H1 (cell line): ENCODE measurements around the gene TMEM176B. TPM values are rescaled to one million over a fixed set of nuclear protein-coding genes. Genes with fewer than 3 reads are reported as not detected.

Experiments
- CTCF ChIA-PET: fragments of 300-600 bp; sonication (Branson Sonifier 250); formaldehyde crosslinking; loops from one replicate; lab custom pipeline; 2021; ENCODE audit not compliant: partially characterized antibody; lab: Charles Lee
- POLR2A ChIA-PET: fragments of 300-600 bp; sonication (Branson Sonifier 250); formaldehyde crosslinking; loops from one replicate; lab custom pipeline; 2021; ENCODE audit warnings: inconsistent platforms; ENCODE audit not compliant: partially characterized antibody; lab: Charles Lee
- DNase-seq, 2 experiments: peaks; one replicate each; pipeline versions ENCODE4 v3.0.0 to v3.0.0-alpha.2; 2010 to 2022; ENCODE audit warnings: low spot score in 2 of 2, low read depth in 1 of 2, mixed read lengths in 1 of 2
- FAIRE-seq: peaks from 2 replicates; lab custom pipeline; 2011; peaks lifted over from hg19 to GRCh38; lab: Jason Lieb, UNC
- H2AFZ ChIP-seq: 2 replicates; pipeline ENCODE4 v1.8.1; 2012; ENCODE audit warnings: low read length, inconsistent platforms
- H2AK5ac ChIP-seq: 2 replicates; pipeline ENCODE4 v1.6.1; 2013; ENCODE audit warnings: low read depth, low read length
- H2BK120ac ChIP-seq: replicated peaks from 2 replicates; pipeline ENCODE3; 2013; ENCODE audit warnings: low read depth, low read length, inconsistent platforms
- H2BK12ac ChIP-seq: 2 replicates; pipeline ENCODE4 v1.6.1; 2013; ENCODE audit warnings: low read depth, low read length
- H2BK15ac ChIP-seq: 2 replicates; pipeline ENCODE4 v1.6.1; 2013; ENCODE audit warnings: low read length
- H2BK20ac ChIP-seq: 2 replicates; pipeline ENCODE4 v1.6.1; 2013; ENCODE audit warnings: low read length
- H2BK5ac ChIP-seq: 2 replicates; pipeline ENCODE4 v1.6.1; 2013; ENCODE audit warnings: low read depth, low read length
- H3K14ac ChIP-seq: 2 replicates; pipeline ENCODE4 v1.6.1; 2013; ENCODE audit warnings: inconsistent platforms; ENCODE audit not compliant: insufficient read length
- H3K18ac ChIP-seq: 2 replicates; pipeline ENCODE4 v1.6.1; 2013; ENCODE audit warnings: low read length; ENCODE audit errors: extremely low read depth
- H3K23ac ChIP-seq: 2 replicates; pipeline ENCODE4 v1.6.1; 2013; ENCODE audit warnings: inconsistent platforms; ENCODE audit not compliant: insufficient read length
- H3K23me2 ChIP-seq: 2 replicates; pipeline ENCODE4 v1.6.1; 2013; ENCODE audit warnings: low read depth, low read length
- H3K27ac ChIP-seq: 2 replicates; pipeline ENCODE4 v1.6.1; 2011; ENCODE audit warnings: low read depth, low read length, inconsistent platforms
- H3K27me3 ChIP-seq, 4 experiments: replicated peaks in 1 of 4; 1 replicate in 1 of 4; 2 replicates in 3 of 4; pipeline versions ENCODE4 v1.6.1 to v1.8.1; 2011 to 2013; ENCODE audit warnings: low read length in 3 of 4, mild to moderate bottlenecking in 3 of 4, inconsistent platforms in 2 of 4, mixed read lengths in 2 of 4, moderate library complexity in 1 of 4; ENCODE audit not compliant: control insufficient read depth in 3 of 4, insufficient read depth in 3 of 4; ENCODE audit errors: extremely low read depth in 1 of 4
- H3K36me3 ChIP-seq, 4 experiments: 2 replicates each; pipeline versions ENCODE4 v1.6.1 to v1.8.1; 2011 to 2013; ENCODE audit warnings: mild to moderate bottlenecking in 4 of 4, low read length in 3 of 4, moderate library complexity in 2 of 4, control low read depth in 1 of 4, inconsistent platforms in 1 of 4; ENCODE audit not compliant: insufficient read depth in 4 of 4, control insufficient read depth in 2 of 4
- H3K4ac ChIP-seq: replicated peaks from 2 replicates; pipeline ENCODE3; 2013; ENCODE audit warnings: low read length, low read depth, mixed read lengths, inconsistent platforms; ENCODE audit not compliant: insufficient read length
- H3K4me1 ChIP-seq, 4 experiments: replicated peaks in 1 of 4; 1 replicate in 1 of 4; 2 replicates in 3 of 4; pipeline versions ENCODE4 v1.6.1 to v1.8.1; 2011 to 2013; ENCODE audit warnings: low read length in 3 of 4, inconsistent platforms in 2 of 4, mixed read lengths in 1 of 4; ENCODE audit not compliant: insufficient read depth in 4 of 4, control insufficient read depth in 3 of 4
- H3K4me2 ChIP-seq, 2 experiments: 2 replicates each; pipeline versions ENCODE4 v1.6.1 to v1.8.1; 2011 to 2013; ENCODE audit warnings: low read depth in 2 of 2, low read length in 2 of 2, control low read depth in 1 of 2, inconsistent platforms in 1 of 2, mild to moderate bottlenecking in 1 of 2; ENCODE audit not compliant: insufficient read depth in 1 of 2
- H3K4me3 ChIP-seq, 4 experiments: fragments of 200-600, 300-600 bp in 1 of 4; sonication (generic), shearing (Covaris generic), sonication (Bioruptor Twin) in 1 of 4; 2 replicates each; pipeline versions ENCODE4 v1.5.1 to v1.8.1; 2011 to 2016; ENCODE audit warnings: low read length in 4 of 4, low read depth in 3 of 4, control low read depth in 2 of 4, inconsistent platforms in 2 of 4, mild to moderate bottlenecking in 2 of 4, mixed read lengths in 1 of 4, moderate library complexity in 1 of 4; ENCODE audit not compliant: insufficient read depth in 2 of 4; ENCODE audit errors: extremely low read depth in 1 of 4
- H3K56ac ChIP-seq: replicated peaks from 2 replicates; pipeline ENCODE3; 2013; ENCODE audit warnings: low read depth, mild to moderate bottlenecking, mixed read lengths, low read length, inconsistent platforms; ENCODE audit not compliant: insufficient read length
- H3K79me1 ChIP-seq: 2 replicates; pipeline ENCODE4 v1.6.1; 2013; ENCODE audit warnings: low read depth, low read length, control low read depth
- H3K79me2 ChIP-seq, 2 experiments: 2 replicates each; pipeline versions ENCODE4 v1.6.1 to v1.8.1; 2012 to 2013; ENCODE audit warnings: low read length in 2 of 2, mild to moderate bottlenecking in 2 of 2, inconsistent platforms in 1 of 2; ENCODE audit not compliant: insufficient read depth in 2 of 2, control insufficient read depth in 1 of 2
- H3K9ac ChIP-seq, 4 experiments: replicated peaks in 1 of 4; 1 replicate in 1 of 4; 2 replicates in 3 of 4; pipeline versions ENCODE4 v1.6.1 to v1.8.1; 2011 to 2013; ENCODE audit warnings: low read depth in 3 of 4, low read length in 3 of 4, control low read depth in 2 of 4, mild to moderate bottlenecking in 2 of 4, moderate library complexity in 2 of 4, inconsistent platforms in 1 of 4; ENCODE audit errors: extremely low read depth in 1 of 4
- H3K9me3 ChIP-seq, 2 experiments: 2 replicates each; pipeline versions ENCODE4 v1.6.1 to v1.8.1; 2012 to 2013; ENCODE audit warnings: mild to moderate bottlenecking in 2 of 2, moderate library complexity in 2 of 2, control low read depth in 1 of 2, inconsistent platforms in 1 of 2, low read depth in 1 of 2, low read length in 1 of 2, mixed read lengths in 1 of 2; ENCODE audit not compliant: insufficient read depth in 2 of 2
- H4K20me1 ChIP-seq, 2 experiments: replicated peaks in 1 of 2; 2 replicates each; pipeline versions ENCODE3 to v1.8.1; 2011 to 2013; ENCODE audit warnings: inconsistent platforms in 2 of 2, low read length in 2 of 2, mild to moderate bottlenecking in 1 of 2; ENCODE audit not compliant: insufficient read depth in 2 of 2, control insufficient read depth in 1 of 2
- H4K5ac ChIP-seq: 2 replicates; pipeline ENCODE4 v1.6.1; 2013; ENCODE audit warnings: low read length, low read depth, mixed read lengths, inconsistent platforms; ENCODE audit not compliant: insufficient read length
- H4K8ac ChIP-seq: 2 replicates; pipeline ENCODE4 v1.8.0; 2013; ENCODE audit warnings: mild to moderate bottlenecking, moderate library complexity, low read length, inconsistent platforms; ENCODE audit not compliant: insufficient read depth; ENCODE audit errors: extremely low read depth
- H4K91ac ChIP-seq: replicated peaks from 2 replicates; pipeline ENCODE3; 2013; ENCODE audit warnings: low read length, mixed read lengths, inconsistent platforms; ENCODE audit not compliant: insufficient read length
- CHD1 ChIP-seq: IDR thresholded peaks from 2 replicates; pipeline ENCODE4 v1.6.1; 2012; ENCODE audit warnings: low read depth, low read length, improper control_type of control experiment
- CTCF ChIP-seq, 3 experiments: IDR thresholded peaks; 1 replicate in 2 of 3; 2 replicates in 1 of 3; pipeline versions ENCODE4 v1.5.1 to v1.6.1; 2011; ENCODE audit warnings: low read length in 3 of 3, mild to moderate bottlenecking in 3 of 3, inconsistent platforms in 2 of 3, low read depth in 1 of 3, moderate library complexity in 1 of 3; ENCODE audit not compliant: insufficient read depth in 1 of 3; ENCODE audit errors: control extremely low read depth in 1 of 3
- KDM1A ChIP-seq: fragments of 200-600, 300-600 bp; sonication (generic); IDR thresholded peaks from 2 replicates; pipeline ENCODE4 v1.7.1; 2016; ENCODE audit warnings: mild to moderate bottlenecking, low read length, borderline replicate concordance
- TAF7 ChIP-seq: optimal IDR thresholded peaks from 2 replicates; pipeline ENCODE3; 2011; ENCODE audit warnings: low read depth, mild to moderate bottlenecking, inconsistent platforms, low read length, moderate library complexity, borderline replicate concordance
- TBP ChIP-seq: IDR thresholded peaks from 2 replicates; pipeline ENCODE4 v1.6.1; 2011; ENCODE audit warnings: low read depth, low read length, improper control_type of control experiment
- USF2 ChIP-seq: IDR thresholded peaks from 2 replicates; pipeline ENCODE4 v1.6.1; 2011; ENCODE audit warnings: low read length, improper control_type of control experiment
- WGBS, 2 experiments: shearing (Covaris generic) in 1 of 2; methylation state at CpG; one replicate each; pipeline versions ENCODE4 v1.1.6 to v1.1.7; 2013 to 2015; ENCODE audit warnings: low lambda C conversion rate in 2 of 2, mixed read lengths in 2 of 2, inconsistent platforms in 1 of 2, low coverage in 1 of 2, missing lambda C conversion rate in 1 of 2; ENCODE audit not compliant: insufficient replicate concordance in 2 of 2, insufficient coverage in 1 of 2, insufficient read length in 1 of 2; ENCODE audit errors: extremely low coverage in 1 of 2, missing lambda C conversion rate in 1 of 2; 5-methylcytosine and 5-hydroxymethylcytosine counted together
- polyA plus RNA-seq, 7 experiments: library from polyadenylated mRNA; depleted of rRNA in 3 of 7; stranded (reverse) in 5 of 7; unstranded in 2 of 7; fragments of >200 nt in 5 of 7; fragments of 200-250 nt in 2 of 7; gene quantifications; 1 replicate in 5 of 7; 2 replicates in 1 of 7; 4 replicates in 1 of 7; pipeline versions ENCODE4 v1.2.1 to v1.2.3, GENCODE V29; 2011 to 2013; ENCODE audit warnings: missing spikeins in 2 of 7, mixed read lengths in 2 of 7
- total RNA-seq: library from RNA; stranded (reverse); fragmentation: NEBNext Ultra II Directional; extraction: Animal tissue kit (Norgen Biotek cat#: 25700); gene quantifications from 2 replicates; pipeline ENCODE4 v1.2.1, GENCODE V29; 2021

Gene TMEM176B
- total and polyA plus RNA-seq, 2 of the 8 experiments (the other 6 are each of a cell fraction or from before 2014, with no cell fraction given) = 1.2 to 2.1 TPM

DNA sequence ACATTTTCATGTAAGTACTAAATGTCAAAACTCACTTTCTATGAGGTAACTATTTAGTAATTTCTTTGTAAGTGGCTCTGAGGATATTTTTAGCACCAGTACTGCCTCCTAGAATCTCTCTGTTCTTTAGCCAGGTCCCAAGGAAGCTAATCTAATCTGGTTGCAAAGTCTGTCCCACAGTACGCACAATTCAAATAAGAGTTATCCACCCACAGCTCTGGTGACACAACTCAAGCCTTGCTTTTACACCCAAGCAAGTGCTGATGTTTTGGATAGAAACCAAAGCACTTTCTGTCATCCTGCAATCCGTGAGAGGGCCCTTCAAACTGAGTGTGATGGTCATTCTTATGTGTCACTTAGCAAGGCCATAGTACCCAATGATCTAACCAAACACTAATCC is 48.5 kb downstream of the TMEM176B start:
- no peak overlapping the region for H3K14ac ChIP-seq
- no peak overlapping the region for H3K56ac ChIP-seq
- no peak overlapping the region for H2AFZ ChIP-seq
- no peak overlapping the region for H2AK5ac ChIP-seq
- H4K20me1 ChIP-seq = peaks cover 0 to 4% of the 10 kb centered on the region in 2 experiments
- ChIA-PET CTCF (interaction anchor here (1.3 kb wide), 1 partner anchor 10 kb away, joined by 3 read pairs; no protein-coding TSS in a partner anchor), POLR2A (no interaction called here)
- peaks cover 0 to 33% (median 20%) of the 10 kb centered on the region in 4 experiments; a peak in 6 of 7 replicates for H3K27me3 ChIP-seq
- no peak overlapping the region for H4K91ac ChIP-seq
- no peak overlapping the region for H2BK20ac ChIP-seq
- no peak overlapping the region for H2BK120ac ChIP-seq
- H3K4me1 ChIP-seq = no peaks in the 10 kb centered on the region
- no peaks in the 10 kb centered on the region for H3K79me2 ChIP-seq
- H3K4ac ChIP-seq = no peak overlapping the region
- H3K18ac ChIP-seq = no peak overlapping the region
- H4K8ac ChIP-seq = no peak overlapping the region
- no peak overlapping the region for H2BK5ac ChIP-seq
- no peak overlapping the region for H2BK15ac ChIP-seq
- WGBS, 2 experiments = 81% methylated on average over 2 of the region's 2 CpGs; no CpG with 5 or more reads in 1 of the 2 experiments
- no peaks in the 10 kb centered on the region for H3K23me2 ChIP-seq
- TF ChIP-seq CTCF (IDR thresholded peaks at IDR 0.05; ENCODE audit: control extremely low read depth in 1 of 3, insufficient read depth in 1 of 3, low read depth in 1 of 3, low read length in 3 of 3) (no peak), TBP (no peak), TAF7 (no peak), CHD1 (no peak), USF2 (no peak), KDM1A (no peak)
- no peak for FAIRE-seq
- no peak overlapping the region for H3K9ac ChIP-seq
- no peak overlapping the region for H2BK12ac ChIP-seq
- no peak overlapping the region for H4K5ac ChIP-seq
- no peaks in the 10 kb centered on the region for H3K9me3 ChIP-seq
- H3K4me3 ChIP-seq = no peak overlapping the region
- H3K27ac ChIP-seq = no peak overlapping the region
- H3K36me3 ChIP-seq = no peaks in the 10 kb centered on the region
- DNase-seq = no peak
- H3K4me2 ChIP-seq = no peak overlapping the region
- H3K23ac ChIP-seq = no peak overlapping the region
- H3K79me1 ChIP-seq = no peaks in the 10 kb centered on the region
